HG02759 (cell line): ENCODE data around the gene TAF4B.
A peak's percentile ranks its signal among the peaks of the same experiment; 100 is the strongest.
"Not testable (repeated sequence)": the region's sequence is repeated elsewhere in the genome, so short reads cannot be mapped to it uniquely, and the experiment has no call there.

Experiments
- ATAC-seq: cut with Tn5 transposase; IDR thresholded peaks from one replicate; pipeline ENCODE4 v1.9.1; 2021; ENCODE audit warnings: mild to moderate bottlenecking, moderate library complexity; ENCODE audit not compliant: unreplicated experiment

TAF4B gene

GRCh38 chr18:26230497-26230896 lies 4.3 kb downstream of the TAF4B start:
- no peak for ATAC-seq

- ATAC-seq = no peak
Measured at GRCh38 chr18:26233208-26233607, 7.0 kb downstream of the TAF4B start.

DNA sequence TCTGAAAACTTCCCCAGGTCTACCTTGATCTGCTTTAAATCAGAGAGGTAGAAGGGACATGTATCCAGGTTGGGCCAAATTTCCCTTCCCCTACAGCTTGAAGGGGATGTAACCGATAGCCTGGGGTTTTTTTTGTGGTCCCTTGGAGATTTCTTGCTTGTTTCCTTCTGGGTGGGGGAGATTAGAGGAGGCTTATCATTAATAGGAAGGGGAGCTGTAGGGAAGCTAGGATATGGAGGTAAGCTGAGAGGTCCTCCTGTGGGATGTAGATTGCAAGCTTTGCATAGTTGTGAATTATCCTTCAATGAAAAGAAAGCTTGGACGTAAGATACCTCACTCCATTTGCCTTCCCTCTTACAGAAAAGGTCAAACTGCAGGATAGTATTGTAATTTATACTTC lies 11.1 kb downstream of the TAF4B start:
- ATAC-seq = not testable (repeated sequence)

DNA sequence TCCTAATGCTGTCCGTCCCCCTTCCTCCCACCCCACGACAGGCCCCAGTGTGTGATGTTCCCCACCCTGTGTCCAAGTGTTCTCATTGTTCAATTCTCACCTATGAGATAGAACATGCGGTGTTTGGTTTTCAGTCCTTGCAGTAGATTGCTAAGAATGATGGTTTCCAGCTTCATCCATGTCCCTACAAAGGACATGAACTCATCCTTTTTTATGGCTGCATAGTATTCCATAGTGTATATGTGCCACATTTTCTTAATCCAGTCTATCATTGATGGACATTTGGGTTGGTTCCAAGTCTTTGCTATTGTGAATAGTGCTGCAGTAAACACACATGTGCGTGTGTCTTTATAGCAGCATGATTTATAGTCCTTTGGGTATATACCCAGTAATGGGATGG lies 12.5 kb downstream of the TAF4B start:
- not testable (repeated sequence) for ATAC-seq

DNA sequence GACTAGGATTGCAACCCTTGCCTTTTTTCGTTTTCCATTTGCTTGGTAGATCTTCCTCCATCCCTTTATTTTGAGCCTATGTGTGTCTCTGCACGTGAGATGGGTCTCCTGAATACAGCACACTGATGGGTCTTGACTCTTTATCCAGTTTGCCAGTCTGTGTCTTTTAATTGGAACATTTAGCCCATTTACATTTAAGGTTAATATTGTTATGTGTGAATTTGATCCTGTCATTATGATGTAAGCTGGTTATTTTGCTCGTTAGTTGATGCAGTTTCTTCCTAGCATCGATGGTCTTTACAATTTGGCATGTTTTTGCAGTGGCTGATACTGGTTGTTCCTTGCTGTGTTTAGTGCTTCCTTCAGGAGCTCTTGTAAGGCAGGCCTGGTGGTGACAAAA lies 16.1 kb downstream of the TAF4B start:
- not testable (repeated sequence) for ATAC-seq

GRCh38 chr18:26245434-26245833 lies 19.2 kb downstream of the TAF4B start:
- not testable (repeated sequence) for ATAC-seq

DNA sequence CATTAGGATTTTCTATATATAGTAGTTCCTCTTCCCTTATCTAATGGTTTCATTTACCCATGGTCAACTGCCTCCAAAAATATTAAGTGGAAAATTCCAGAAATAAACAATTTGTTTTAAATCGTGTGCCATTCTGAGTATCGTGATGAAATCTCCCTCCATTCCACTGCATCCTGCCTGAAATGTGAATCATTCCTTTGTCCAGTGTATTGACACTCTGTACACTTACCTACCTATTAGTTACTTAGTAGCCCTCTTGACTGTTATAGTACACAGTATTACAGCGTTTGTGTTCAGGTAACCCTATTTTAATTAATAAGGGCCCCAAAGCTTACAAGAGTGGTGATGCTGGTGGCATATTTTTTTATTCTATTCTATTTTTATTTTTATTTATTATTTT lies 26.2 kb downstream of the TAF4B start:
- ATAC-seq = no peak

GRCh38 chr18:26254808-26255207 lies 28.6 kb downstream of the TAF4B start:
- peak; percentile 47 for ATAC-seq

- peak; percentile 49 for ATAC-seq
Measured at GRCh38 chr18:26255695-26256622, 29.7 kb downstream of the TAF4B start.

DNA sequence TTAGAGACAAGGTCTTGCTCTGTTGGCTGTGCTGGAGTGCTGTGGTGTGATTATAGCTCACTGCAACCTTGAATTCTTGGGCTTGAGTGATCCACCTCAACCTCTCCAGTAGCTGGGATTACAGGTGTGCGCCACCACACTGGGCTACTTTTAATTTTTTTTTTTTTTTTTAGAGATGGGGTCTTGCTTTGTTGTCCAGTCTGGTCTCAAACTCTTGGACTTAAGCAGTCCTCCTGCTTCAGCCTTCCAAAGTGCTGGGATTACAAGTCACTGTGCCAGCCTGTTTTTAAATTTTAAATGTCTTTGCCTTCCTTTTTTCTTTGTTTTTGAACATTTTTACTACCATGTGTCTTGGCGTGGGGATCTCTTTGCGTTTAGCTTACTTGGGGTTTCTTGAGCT lies 32.5 kb downstream of the TAF4B start:
- no peak for ATAC-seq

DNA sequence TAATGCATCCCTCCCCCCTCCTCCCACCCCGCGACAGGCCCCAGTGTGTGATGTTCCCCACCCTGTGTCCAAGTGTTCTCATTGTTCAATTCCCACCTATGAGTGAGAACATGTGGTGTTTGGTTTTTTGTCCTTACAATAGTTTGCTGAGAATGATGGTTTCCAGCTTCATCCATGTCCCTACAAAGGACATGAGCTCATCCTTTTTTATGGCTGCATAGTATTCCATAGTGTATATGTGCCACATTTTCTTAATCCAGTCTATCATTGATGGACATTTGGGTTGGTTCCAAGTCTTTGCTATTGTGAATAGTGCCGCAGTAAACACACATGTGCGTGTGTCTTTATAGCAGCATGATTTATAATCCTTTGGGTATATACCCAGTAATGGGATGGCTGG lies 33.2 kb downstream of the TAF4B start:
- ATAC-seq = not testable (repeated sequence)

DNA sequence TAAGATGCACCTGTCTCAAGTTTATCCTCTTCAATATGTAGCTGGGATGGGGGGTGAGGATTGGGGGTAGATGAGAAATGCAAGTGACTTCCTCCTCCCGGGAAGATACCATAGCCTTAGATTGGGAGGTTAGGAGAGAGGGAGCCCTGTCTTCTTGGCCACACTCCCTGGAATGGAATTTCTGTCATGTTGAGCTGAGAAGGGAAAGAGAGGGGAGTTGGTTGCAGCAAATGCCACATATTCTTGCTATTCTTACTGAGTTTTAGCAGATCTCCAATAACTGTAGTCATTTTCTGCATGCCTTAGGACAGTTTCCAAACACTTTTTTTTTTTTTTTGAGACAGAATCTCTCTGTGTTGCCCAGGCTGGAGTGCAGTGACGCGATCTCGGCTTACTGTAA lies 35.9 kb downstream of the TAF4B start:
- no peak for ATAC-seq

- no peak for ATAC-seq
Measured at GRCh38 chr18:26267357-26267930, 41.2 kb downstream of the TAF4B start.

DNA sequence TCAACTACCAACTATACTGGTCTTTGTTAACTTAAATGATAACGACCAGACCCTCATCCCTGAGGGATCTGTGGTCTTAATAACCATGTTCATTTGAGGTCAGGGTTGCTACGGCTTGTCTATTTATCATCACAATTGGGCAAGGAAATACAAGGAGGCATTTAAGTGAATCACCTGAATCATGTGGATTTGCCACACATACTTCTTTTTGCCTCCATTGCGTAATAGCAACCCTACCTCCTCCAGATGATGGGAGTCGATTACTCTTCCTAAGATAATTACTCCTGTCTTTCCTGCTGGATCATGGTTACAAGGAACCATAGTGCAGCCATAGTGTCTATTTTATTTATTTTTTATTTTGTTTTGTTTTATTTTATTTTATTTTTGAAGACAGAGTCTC lies 42.2 kb downstream of the TAF4B start:
- no peak for ATAC-seq

DNA sequence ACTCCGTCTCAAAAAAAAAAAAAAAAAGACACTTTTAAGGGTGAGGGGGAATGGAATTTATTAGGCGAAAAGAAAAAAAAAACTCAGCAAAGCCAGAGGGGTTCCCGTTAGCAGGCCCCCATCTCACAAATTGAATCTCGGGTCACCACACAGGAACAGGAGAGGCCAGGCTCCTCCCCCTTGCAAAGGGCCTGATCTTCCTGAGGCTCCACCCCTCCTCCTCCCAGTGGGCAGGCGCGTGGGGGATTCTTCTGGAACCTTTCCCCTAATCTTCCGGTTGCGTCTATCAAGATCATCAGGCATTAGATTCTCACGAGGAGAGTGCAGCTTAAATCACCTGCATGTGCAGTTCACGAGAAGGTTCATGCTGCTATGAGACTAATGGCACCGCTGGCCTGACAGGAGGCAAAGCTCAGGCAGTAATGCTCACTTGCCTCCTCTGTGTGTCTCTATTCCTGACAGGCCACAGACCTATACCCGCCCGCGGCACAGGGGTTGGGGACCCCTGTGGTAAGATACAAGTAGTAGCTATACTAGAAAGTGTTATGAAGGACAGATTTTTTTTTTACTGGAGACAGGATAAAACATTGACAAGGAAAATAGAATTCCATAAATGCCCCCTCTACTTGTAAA lies 45.8 kb downstream of the TAF4B start:
- ATAC-seq = no peak

DNA sequence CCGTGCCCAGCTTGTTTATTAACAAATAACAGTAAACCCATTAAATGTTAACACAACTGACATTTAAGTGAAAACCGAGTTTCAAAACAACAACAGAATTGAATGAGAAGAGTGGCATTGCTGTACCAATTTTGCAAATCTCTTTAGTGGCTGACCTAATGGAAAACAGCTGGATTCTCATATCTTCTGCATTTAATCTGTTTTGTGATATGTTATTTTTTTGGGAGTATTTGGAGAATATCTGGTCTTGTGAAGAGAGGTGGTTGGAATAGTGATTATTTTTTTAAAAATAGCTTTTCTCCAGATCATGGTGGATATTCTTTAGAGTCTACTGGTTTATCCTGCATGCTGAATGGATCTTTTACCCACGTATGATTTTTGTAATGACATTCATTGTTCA lies 51.1 kb downstream of the TAF4B start:
- ATAC-seq = no peak

- ATAC-seq = no peak
Measured at GRCh38 chr18:26279428-26279827, 53.2 kb downstream of the TAF4B start.

DNA sequence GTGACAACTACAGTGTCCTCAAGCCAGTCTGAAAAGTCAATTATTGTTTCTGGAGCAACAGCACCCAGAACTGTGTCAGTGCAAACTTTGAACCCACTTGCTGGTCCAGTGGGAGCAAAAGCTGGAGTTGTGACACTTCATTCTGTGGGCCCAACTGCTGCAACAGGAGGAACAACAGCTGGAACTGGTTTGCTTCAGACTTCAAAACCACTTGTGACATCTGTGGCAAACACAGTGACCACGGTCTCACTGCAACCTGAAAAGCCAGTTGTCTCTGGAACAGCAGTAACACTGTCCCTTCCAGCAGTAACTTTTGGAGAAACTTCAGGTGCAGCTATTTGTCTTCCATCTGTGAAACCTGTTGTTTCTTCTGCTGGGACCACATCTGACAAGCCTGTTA lies 59.8 kb downstream of the TAF4B start:
- ATAC-seq = no peak

GRCh38 chr18:26287644-26288043 lies 61.4 kb downstream of the TAF4B start:
- no peak for ATAC-seq

DNA sequence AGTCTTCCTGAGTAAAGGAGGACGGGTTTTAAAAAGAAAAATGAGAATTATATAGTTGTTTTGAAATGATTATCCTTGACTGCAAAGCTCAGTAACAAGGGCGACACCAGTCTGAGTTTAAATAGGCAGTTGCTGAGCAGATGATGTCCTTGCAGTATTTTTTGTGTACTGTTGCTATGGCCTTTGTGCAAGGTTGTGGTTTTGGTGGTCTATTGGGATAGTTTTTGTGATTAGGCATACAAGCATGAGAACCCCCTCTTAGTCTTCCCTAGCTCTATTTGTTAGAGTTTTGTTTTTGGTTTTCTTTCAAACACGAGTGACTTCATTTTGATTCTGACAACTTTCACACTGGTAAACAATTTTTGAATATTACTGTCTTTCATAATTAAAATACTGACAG lies 64.1 kb downstream of the TAF4B start:
- no peak for ATAC-seq

DNA sequence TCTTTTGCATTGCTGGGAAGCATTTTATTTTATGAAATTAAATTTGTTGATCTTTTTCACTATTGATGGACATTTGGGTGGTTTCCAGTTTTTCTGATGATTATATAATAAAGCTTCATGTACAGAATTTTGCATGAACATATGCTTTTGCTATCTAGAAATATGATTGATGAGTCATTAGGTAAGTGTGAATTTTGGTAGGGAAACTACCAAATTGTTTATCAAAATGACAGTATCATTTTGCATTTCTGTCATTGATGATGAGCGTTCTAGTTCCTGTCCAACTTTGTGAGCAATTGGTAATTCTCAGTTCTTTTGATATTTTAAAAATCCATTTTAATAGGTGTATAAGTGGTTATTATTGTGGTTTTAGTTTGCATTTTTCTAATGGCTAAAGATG lies 67.7 kb downstream of the TAF4B start:
- no peak for ATAC-seq

- ATAC-seq = peak; percentile 45
Measured at GRCh38 chr18:26298107-26298506, 71.9 kb downstream of the TAF4B start.
